ENCODE data around the gene TIPRL. TPM values are rescaled to one million over a fixed set of nuclear protein-coding genes. Genes with fewer than 3 reads are reported as not detected.
A peak's percentile ranks its signal among the peaks of the same experiment; 100 is the strongest.

TIPRL gene
- total RNA-seq, 1 donor from 2014 or later, result 27.4 TPM

DNA sequence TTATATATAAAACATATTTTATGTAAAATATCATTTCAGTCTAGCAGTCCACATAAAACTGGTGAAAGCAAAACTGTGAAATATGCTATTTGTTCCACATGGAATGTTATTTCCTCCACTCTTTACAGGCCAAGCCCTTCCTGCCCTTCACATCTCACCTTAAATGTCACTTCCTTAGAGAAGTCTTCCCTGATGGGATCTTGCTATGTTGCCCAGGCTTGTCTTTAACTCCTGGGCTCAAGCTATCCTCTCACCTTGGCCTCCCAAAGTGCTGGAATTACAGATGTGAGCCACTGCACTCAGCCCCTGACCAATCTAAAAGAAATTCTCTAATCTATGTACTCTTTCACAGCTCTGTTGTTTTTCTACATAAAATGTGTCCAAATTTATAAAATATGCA, 39.7 kb upstream of the TIPRL start:
- Mint-ChIP-seq H3K9me3 (ENCODE audit: low read depth) (no peaks in the 10 kb centered on the region), H3K27me3 (no peaks in the 10 kb centered on the region), H3K4me3 (ENCODE audit: low read depth) (no peak overlapping the region), H3K4me1 (ENCODE audit: low read depth) (peaks cover 28% of the 10 kb centered on the region), H3K36me3 (ENCODE audit: insufficient read depth) (no peaks in the 10 kb centered on the region), H3K27ac (no peak overlapping the region)
- TF ChIP-seq, protein P1, sequence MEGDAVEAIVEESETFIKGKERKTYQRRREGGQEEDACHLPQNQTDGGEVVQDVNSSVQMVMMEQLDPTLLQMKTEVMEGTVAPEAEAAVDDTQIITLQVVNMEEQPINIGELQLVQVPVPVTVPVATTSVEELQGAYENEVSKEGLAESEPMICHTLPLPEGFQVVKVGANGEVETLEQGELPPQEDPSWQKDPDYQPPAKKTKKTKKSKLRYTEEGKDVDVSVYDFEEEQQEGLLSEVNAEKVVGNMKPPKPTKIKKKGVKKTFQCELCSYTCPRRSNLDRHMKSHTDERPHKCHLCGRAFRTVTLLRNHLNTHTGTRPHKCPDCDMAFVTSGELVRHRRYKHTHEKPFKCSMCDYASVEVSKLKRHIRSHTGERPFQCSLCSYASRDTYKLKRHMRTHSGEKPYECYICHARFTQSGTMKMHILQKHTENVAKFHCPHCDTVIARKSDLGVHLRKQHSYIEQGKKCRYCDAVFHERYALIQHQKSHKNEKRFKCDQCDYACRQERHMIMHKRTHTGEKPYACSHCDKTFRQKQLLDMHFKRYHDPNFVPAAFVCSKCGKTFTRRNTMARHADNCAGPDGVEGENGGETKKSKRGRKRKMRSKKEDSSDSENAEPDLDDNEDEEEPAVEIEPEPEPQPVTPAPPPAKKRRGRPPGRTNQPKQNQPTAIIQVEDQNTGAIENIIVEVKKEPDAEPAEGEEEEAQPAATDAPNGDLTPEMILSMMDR (IDR thresholded peaks at IDR 0.05; ENCODE audit: unreplicated experiment), result no peak
- DNase-seq (ENCODE audit: low spot score, unreplicated experiment), result no peak

DNA sequence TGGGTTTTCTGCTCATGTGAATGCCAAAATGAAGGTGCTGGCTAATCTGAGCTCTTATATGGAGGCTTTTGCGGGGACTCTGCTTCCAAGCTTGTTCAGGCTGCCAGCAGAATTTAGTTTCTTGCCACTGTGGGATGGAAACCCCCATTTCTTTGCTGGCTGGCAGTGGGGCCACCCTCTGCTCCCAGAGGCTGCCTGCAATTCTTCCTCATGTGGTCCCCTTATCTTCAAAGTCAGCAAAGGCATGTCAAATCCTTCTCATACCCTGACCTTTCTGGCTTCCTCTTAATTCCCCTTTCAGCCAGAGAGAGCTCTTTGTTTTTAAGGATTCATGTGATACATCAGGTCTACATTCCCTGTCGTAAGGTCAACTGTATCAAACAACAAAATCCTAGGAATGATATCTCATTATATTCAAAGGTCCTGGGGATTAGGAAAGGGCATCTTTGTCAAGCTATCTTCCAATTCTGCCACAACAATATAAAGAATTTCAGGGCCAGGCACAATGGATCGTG, 36.8 kb upstream of the TIPRL start:
- H3K4me3 Mint-ChIP-seq (ENCODE audit: low read depth), result no peak overlapping the region
- H3K27me3 Mint-ChIP-seq, result no peaks in the 10 kb centered on the region
- no peaks in the 10 kb centered on the region for H3K9me3 Mint-ChIP-seq (ENCODE audit: low read depth)
- DNase-seq (ENCODE audit: low spot score, unreplicated experiment), result no peak
- H3K4me1 Mint-ChIP-seq (ENCODE audit: low read depth), result peaks cover 20% of the 10 kb centered on the region
- H3K27ac Mint-ChIP-seq, result no peak overlapping the region
- TF ChIP-seq, protein P1 (IDR thresholded peaks at IDR 0.05; ENCODE audit: unreplicated experiment), result no peak
- H3K36me3 Mint-ChIP-seq (ENCODE audit: insufficient read depth), result no peaks in the 10 kb centered on the region

DNA sequence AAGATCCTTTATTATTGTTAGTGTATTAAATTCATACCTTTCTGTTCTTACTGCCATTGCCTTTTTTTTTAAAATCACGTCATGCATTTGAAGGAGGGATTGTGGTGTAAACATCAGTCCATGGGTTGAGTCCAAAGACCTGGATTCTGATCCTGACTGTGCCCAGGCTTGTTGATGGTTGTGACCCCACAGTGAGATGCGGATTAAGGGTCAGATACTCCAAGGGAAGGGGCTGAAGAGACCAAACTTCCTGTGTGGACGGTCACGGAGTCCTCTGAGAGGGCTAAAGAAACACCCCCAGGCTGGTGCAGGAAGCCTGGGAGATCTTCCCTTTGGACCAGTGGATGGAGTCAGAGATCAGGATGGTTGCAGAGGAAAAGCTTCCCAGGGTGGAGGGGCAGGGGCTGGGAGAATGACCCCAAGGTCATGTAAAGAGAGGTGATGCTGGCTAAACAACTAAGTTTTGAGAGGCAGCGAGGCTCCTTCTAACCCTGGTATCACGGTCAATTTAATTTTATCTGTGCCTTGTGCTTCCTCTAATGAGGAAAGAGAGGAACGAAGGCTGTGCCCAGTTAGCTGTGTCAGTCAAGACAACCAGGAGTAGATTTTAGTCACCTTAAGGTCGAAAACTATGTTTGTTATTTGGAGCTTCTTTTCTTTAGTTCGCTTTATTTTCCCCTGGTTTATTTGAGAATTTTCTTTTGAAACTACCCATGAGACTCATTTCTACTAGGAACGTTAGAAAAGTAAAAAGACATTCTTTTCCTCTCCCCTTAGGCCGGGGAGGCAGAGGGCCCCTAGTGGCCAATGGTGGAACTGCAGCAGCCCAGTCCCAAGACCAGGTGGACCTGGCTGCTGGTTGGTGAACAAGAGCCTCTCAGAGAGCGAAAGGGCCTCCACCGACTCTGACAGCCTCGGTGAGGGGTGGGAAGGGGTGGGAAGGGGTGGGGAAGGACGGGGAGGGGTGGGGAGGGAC, 33.3 kb upstream of the TIPRL start:
- TF ChIP-seq, protein P1 (IDR thresholded peaks at IDR 0.05; ENCODE audit: unreplicated experiment), result peak; percentile 89
- Mint-ChIP-seq H3K4me1 (ENCODE audit: low read depth) (peaks cover 9% of the 10 kb centered on the region), H3K27me3 (no peaks in the 10 kb centered on the region), H3K27ac (no peak overlapping the region), H3K4me3 (ENCODE audit: low read depth) (no peak overlapping the region), H3K9me3 (ENCODE audit: low read depth) (no peaks in the 10 kb centered on the region), H3K36me3 (ENCODE audit: insufficient read depth) (no peaks in the 10 kb centered on the region)
- DNase-seq (ENCODE audit: low spot score, unreplicated experiment), result peak; percentile 85

DNA sequence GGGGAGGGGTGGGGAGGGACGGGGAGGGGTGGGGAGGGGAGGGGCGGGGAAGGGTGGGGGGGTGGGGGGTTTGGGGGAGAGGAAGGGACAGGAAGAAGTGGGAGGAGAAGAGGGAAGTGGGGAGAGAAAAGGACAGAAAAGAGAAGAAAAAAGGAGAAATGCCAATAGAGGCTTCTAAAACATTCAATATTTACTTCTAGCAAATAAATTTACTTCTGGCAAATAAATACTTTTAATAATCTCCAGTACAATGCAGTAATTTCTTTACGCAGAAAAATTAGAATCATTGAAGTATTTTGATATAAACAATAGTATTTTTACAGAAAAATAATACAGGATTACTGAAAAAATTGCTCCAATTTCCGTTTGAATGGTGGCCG, 32.6 kb upstream of the TIPRL start:
- Mint-ChIP-seq H3K4me1 (ENCODE audit: low read depth) (peaks cover 9% of the 10 kb centered on the region), H3K36me3 (ENCODE audit: insufficient read depth) (no peaks in the 10 kb centered on the region), H3K27me3 (no peaks in the 10 kb centered on the region), H3K4me3 (ENCODE audit: low read depth) (no peak overlapping the region), H3K9me3 (ENCODE audit: low read depth) (no peaks in the 10 kb centered on the region), H3K27ac (no peak overlapping the region)
- TF ChIP-seq, protein P1 (IDR thresholded peaks at IDR 0.05; ENCODE audit: unreplicated experiment), result no peak
- DNase-seq (ENCODE audit: low spot score, unreplicated experiment), result no peak

DNA sequence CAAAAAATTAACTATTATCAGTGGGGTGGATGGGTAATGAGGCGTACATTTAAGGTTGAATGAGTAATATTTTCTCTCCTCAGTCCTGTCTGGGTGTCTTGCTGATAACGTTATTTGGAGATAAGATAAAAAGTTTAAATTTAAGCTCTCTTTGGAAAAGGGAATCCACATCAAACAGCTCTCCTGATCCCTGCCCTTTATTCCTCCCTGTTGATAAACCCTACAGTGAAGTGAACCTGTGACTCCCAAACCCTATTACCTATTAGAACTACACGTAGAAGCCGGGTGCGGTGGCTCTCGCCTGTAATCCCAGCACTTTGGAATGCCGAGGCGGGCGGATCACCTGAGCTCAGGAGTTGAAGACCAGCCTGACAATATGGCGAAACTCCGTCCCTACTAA, 32.1 kb upstream of the TIPRL start:
- Mint-ChIP-seq H3K36me3 (ENCODE audit: insufficient read depth) (no peaks in the 10 kb centered on the region), H3K27ac (no peak overlapping the region), H3K4me3 (ENCODE audit: low read depth) (no peak overlapping the region), H3K4me1 (ENCODE audit: low read depth) (peaks cover 9% of the 10 kb centered on the region), H3K9me3 (ENCODE audit: low read depth) (no peaks in the 10 kb centered on the region), H3K27me3 (no peaks in the 10 kb centered on the region)
- TF ChIP-seq, protein P1 (IDR thresholded peaks at IDR 0.05; ENCODE audit: unreplicated experiment), result no peak
- no peak for DNase-seq (ENCODE audit: low spot score, unreplicated experiment)
